Esophagus (tissue), 2 donors: ENCODE data around the gene MLYCD. TPM values are rescaled to one million over a fixed set of nuclear protein-coding genes. Genes with fewer than 3 reads are reported as not detected.

Experiments
- H3K27ac ChIP-seq, 2 donors: one replicate each; pipeline ENCODE4 v1.5.1; 2013; ENCODE audit warnings: low read depth in 2 of 2, mild to moderate bottlenecking in 2 of 2, inconsistent platforms in 1 of 2, low read length in 1 of 2, moderate library complexity in 1 of 2
- H3K27me3 ChIP-seq, 2 donors: one replicate each; pipeline ENCODE4 v1.6.1; 2013; ENCODE audit warnings: low read length in 2 of 2, control low read depth in 1 of 2, mild to moderate bottlenecking in 1 of 2; ENCODE audit not compliant: insufficient read depth in 2 of 2, control insufficient read depth in 1 of 2
- H3K36me3 ChIP-seq, 2 donors: one replicate each; pipeline ENCODE4 v1.6.1; 2013; ENCODE audit warnings: low read length in 1 of 2; ENCODE audit not compliant: control insufficient read depth in 2 of 2, insufficient read depth in 2 of 2
- H3K4me1 ChIP-seq, 2 donors: one replicate each; pipeline ENCODE4 v1.6.1; 2013; ENCODE audit warnings: low read length in 1 of 2; ENCODE audit not compliant: control insufficient read depth in 2 of 2, insufficient read depth in 2 of 2
- H3K4me3 ChIP-seq, 2 donors: one replicate each; pipeline ENCODE4 v1.5.1; 2013; ENCODE audit warnings: low read length in 2 of 2, mild to moderate bottlenecking in 2 of 2, low read depth in 1 of 2, moderate library complexity in 1 of 2
- H3K9me3 ChIP-seq, 2 donors: one replicate each; pipeline ENCODE4 v1.6.1; 2013; ENCODE audit warnings: mild to moderate bottlenecking in 2 of 2, low read depth in 1 of 2, low read length in 1 of 2, moderate library complexity in 1 of 2; ENCODE audit not compliant: control insufficient read depth in 2 of 2, insufficient read depth in 1 of 2
- WGBS, 2 donors: extraction: QIAGEN DNeasy Blood & Tissue Kit; methylation state at CpG; one replicate each; pipeline ENCODE4 v1.1.7; 2013; 5-methylcytosine and 5-hydroxymethylcytosine counted together
- polyA plus RNA-seq, 2 donors: library from polyadenylated mRNA; stranded (reverse); fragments of 200-250 nt; gene quantifications; one replicate each; pipeline ENCODE4 v1.2.3, GENCODE V29; 2013
- donor health status: healthy with polysubstance abuse.
- donor health status: Bipolar disorder and iron deficiency.

The MLYCD gene
- polyA plus RNA-seq, 2 donors = 1.6 to 2.4 TPM

DNA sequence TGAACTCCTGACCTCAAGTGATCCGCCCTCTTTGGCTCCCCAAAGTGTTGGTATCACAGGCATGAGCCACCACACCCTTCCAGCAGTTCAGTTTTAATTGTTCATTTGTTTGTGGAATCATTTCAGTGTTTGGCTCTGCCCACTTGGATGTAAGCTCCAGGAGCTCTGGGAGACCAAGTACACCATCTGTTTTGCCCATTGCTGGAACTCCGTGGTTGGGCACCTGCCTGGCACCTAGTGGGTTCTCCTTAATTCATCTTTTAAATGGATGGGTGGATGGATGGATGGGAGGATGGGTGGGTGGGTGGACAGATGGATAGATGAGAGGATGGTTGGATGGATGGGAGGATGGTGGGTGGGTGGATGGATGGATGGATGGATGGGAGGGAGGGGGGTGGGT lies 68.2 kb downstream of the MLYCD start:
- Histone ChIP-seq H3K4me1 (no peaks in the 10 kb centered on the region), H3K9me3 (no peaks in the 10 kb centered on the region), H3K36me3 (peaks cover 0 to 11% of the 10 kb centered on the region in 2 donors), H3K4me3 (no peak overlapping the region), H3K27ac (no peak overlapping the region), H3K27me3 (no peaks in the 10 kb centered on the region)
- 62 to 71% methylated on average over 2 of the region's 2 CpGs for WGBS, 2 donors

DNA sequence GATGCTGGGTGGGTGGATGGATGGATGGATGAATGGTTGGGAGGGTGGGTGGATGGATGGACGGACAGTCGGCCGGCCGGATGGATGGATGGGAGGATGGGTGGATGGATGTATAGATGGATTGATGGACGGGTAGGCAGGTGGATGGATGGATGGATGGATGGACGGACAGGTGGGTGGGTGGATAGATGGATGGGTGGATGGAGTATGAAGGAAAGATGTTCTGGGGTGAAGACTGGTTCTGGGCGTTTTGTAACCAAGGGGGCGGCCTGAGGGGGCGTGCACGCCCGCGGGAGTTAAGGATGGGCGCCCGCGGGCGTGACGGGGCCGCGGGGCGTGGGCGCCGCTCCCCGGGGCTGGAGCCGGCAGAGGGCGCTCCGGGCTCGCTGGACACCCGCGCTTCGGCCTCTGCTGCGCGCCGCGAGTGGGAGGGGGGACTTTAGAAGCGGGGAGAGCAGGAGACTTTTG lies 69.0 kb downstream of the MLYCD start, which contains the start of gene NECAB2:
TSS of gene NECAB2 (plus strand) at position 407 of the 468 bp plus-strand sequence. CDS start 405 bp downstream, outside the sequence.
- Histone ChIP-seq H3K4me3 (peak within 1 kb of the TSS in 1 of 2 donors; percentile 45), H3K27ac (no peak within 1 kb of the TSS), H3K4me1 (no peaks in the 10 kb centered on the region), H3K36me3 (peaks cover 0 to 11% of the 10 kb centered on the region in 2 donors), H3K27me3 (no peaks in the 10 kb centered on the region), H3K9me3 (no peaks in the 10 kb centered on the region)
- WGBS, 2 donors = 11 to 30% methylated on average over 12 to 35 of the region's 35 CpGs

DNA sequence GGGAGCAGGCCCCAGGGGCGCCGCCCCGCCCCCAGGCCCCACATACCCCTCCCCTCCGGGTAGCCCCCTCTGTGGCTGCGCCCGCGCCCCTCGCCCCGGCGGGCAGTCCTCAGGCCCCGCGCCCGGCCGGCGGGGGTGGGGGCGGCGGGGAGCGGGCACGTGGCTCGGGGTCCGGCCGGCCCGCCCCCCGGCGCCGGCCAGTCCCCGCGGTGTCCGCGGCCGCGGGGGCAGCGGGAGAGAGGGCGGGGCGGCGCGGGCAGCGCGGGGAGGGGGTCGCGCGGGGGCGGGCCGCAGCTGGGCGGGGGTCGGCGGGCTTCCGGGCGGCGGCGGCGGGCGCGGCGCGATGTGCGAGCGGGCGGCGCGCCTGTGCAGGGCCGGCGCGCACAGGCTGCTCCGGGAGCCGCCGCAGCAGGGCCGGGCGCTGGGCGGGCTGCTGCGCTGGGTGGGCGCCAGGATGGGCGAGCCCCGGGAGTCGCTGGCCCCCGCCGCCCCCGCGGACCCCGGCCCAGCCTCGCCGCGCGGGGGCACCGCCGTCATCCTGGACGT lies 69.5 kb downstream of the MLYCD start:
- peaks cover 0 to 11% of the 10 kb centered on the region in 2 donors for H3K36me3 ChIP-seq
- WGBS, 2 donors = 0 to 2% methylated on average over 5 to 87 of the region's 87 CpGs
- no peaks in the 10 kb centered on the region for H3K9me3 ChIP-seq
- H3K4me1 ChIP-seq = no peaks in the 10 kb centered on the region
- peak overlapping the region in 1 of 2 donors; percentile 45 for H3K4me3 ChIP-seq
- H3K27me3 ChIP-seq = no peaks in the 10 kb centered on the region
- no peak overlapping the region for H3K27ac ChIP-seq

DNA sequence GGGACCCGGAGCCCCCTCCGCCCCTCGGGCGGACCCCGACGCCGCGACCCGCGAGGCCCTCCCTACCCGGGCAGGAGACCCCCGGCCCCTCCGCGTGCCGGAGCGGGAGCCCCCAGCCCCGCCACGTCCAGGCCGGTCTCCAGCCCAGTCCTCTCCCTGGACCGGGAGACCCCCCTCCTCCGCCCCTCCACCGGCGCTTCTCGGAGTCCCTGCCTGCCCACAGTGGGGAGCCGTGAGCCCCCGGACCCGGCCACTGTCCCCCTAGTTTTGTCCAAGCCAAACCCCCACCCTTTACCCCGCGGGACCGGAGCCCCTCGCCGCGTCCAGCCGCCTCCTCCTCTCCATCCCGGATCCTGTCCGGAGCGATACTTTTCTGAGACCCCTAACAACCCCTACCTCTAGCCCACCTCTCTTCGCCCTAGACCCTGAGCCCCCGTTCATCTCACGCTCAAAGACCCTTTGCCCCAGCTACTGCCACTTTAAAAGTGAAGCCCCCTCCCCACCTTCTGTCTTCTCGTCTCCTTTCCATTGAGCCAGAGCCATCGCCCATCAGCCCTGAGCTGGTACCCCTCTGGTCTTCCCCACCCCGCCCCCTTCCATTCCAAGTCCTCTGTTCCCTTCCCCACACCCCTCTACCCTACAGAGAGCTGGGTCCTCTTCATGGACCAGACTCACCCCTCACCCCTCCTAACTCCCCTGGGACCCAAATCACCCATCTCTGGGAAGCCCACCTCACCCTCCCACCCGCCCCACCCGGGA lies 70.2 kb downstream of the MLYCD start:
- 10 to 14% methylated on average over 24 to 45 of the region's 45 CpGs for WGBS, 2 donors
- Histone ChIP-seq H3K4me3 (no peak overlapping the region), H3K4me1 (no peaks in the 10 kb centered on the region)

DNA sequence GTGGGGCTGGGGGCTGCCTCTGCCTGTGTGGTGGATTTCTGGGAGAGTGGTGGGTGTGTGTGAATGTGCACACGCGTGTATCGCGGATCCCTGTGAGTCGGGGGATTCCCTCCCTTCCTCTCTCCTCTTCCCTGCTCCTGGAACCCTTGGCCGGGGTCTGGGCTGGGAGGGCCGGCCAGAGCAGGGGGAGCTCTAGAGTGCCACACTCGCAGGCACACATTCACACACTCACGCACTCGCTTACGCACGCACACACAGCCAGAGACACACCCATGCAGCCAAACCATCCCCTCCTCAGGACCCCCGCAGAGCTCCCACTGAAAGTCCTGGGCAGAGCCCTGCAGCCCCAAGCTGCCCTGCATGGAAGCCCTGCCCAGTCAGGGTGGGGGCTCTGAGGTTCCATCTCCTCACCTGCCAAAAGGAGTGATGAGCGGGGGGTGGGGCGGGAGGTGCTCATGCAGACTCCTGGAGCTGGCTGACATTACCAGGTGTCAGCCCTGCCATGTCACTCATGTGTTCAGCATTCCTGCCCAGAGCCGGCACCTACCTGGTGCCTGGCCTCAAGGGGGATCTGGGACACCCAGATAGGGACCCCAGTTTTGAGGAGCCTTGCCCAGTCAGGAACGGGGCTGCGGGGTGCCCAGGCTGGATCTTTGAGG lies 71.0 kb downstream of the MLYCD start:
- H3K27me3 ChIP-seq = no peaks in the 10 kb centered on the region
- WGBS, 2 donors = 53 to 64% methylated on average over 16 to 18 of the region's 18 CpGs
- no peaks in the 10 kb centered on the region for H3K9me3 ChIP-seq
- H3K4me3 ChIP-seq = no peak overlapping the region
- H3K36me3 ChIP-seq = peaks cover 0 to 7% of the 10 kb centered on the region in 2 donors
- no peaks in the 10 kb centered on the region for H3K4me1 ChIP-seq
- H3K27ac ChIP-seq = no peak overlapping the region

More for the DNA sequence above, 70.2 kb downstream of the MLYCD start:
- Histone ChIP-seq H3K9me3 (no peaks in the 10 kb centered on the region), H3K27me3 (no peaks in the 10 kb centered on the region), H3K27ac (no peak overlapping the region), H3K36me3 (peaks cover 0 to 11% of the 10 kb centered on the region in 2 donors)

DNA sequence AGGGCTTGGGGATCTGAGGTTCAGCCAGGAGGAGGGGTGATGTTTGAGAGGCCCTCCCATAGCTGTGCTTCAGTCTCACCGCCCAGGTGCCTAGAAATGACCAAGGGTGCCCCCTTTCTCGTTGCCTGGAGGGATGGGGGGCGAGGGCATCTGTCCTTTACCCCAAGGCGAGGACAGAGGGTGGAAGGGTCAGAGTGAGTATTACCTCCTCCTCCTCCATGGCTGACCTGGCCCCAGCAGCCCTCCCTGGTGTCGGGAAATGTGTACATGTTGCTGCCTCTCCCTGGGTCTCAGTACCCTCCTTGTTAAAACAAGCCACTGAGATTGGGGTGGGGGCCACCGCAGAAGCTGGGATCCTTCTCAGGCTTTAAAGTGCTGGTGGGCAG lies 71.5 kb downstream of the MLYCD start:
- no peaks in the 10 kb centered on the region for H3K27me3 ChIP-seq
- no peak overlapping the region for H3K4me3 ChIP-seq
- H3K4me1 ChIP-seq = no peaks in the 10 kb centered on the region
- H3K36me3 ChIP-seq = peaks cover 0 to 3% of the 10 kb centered on the region in 2 donors
- no peaks in the 10 kb centered on the region for H3K9me3 ChIP-seq
- no peak overlapping the region for H3K27ac ChIP-seq
- WGBS, 2 donors = 78 to 80% methylated on average over 6 of the region's 6 CpGs

DNA sequence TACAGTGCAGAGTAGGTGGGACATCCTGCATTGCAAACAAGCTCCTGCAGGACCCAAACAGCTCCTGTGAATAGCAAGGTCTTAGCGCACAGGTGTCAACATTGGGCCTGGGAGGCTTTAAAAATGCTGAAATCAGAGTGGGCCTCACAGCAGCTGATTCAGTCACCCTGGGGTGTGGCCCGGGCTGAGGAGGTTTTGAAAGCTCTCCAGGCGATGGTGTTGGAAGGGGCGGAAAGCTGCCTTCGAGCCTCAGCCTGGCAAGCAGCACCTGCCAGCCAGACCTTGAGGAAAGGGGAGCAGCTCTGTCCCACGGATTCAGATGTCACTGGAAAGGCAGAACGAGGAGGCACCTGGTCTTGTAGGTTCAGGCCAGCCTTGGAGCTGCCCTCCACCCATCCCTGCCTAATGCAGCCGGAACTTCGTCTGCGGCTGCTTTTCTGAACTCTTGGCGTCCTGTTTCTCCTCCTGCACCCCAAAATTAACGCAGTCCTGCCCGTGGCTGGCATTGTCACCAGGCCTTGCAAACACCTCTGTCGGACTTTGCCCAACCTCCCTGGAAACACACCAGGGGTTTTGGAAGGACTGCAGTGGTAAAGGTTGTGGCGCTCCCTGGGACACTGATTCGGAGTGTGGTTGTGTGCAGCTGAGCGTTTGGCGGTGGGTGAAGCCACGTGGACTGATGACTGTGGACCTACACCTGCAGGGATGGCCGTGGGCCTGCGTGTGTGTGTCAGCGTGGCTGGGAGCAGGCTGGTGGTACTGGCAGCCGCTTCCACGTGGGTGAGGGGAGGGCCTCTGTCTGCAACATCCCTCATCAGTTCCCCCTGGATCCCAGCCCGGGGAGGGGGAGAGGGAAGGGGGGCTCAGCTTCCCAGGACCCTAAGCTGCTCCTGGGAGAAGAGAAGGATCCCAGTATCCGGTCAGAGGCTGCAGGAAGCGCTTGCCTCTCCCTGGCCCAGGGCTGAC lies 72.5 kb downstream of the MLYCD start:
- Histone ChIP-seq H3K4me3 (no peak overlapping the region), H3K4me1 (no peaks in the 10 kb centered on the region), H3K27ac (no peak overlapping the region), H3K36me3 (no peaks in the 10 kb centered on the region), H3K27me3 (no peaks in the 10 kb centered on the region), H3K9me3 (no peaks in the 10 kb centered on the region)
- 67 to 68% methylated on average over 27 of the region's 27 CpGs for WGBS, 2 donors

DNA sequence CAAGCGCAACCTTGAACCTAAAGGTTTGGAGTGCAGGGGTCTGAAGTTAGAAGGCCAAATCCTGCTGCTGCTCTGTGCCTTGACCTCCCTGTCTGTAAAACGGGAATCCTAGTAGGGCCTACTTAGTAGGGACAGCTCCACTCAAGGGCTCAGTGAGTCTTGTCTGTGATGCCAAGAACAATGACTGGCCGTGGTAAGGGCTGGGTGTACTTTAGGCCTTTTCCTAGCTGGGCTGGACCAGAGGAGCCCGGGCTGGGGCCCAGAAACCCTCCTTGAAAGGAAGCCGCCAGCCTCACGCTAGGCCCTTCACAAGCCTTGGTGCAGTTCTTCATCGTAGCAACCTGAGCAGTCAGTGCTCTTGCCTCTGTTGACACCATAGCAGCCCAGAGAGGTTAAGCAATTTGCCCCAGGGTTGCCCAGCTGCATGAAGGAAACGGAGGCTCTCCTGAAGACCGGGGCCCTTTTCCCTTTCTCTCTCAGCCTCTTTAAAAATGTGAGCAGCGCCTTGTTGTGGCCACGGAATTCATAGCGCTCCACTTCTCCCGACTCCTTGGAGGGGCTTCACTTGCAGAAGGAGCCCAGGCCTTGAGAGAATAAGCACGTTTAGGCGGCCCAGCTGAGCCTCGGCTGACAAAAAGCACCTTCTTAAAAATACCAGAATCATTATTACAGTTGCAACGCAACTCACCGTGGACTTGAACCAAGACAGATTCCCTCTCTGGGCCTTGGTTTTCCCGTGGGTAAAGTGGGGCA lies 73.5 kb downstream of the MLYCD start:
- Histone ChIP-seq H3K27ac (no peak overlapping the region), H3K36me3 (no peaks in the 10 kb centered on the region), H3K27me3 (no peaks in the 10 kb centered on the region), H3K4me1 (no peaks in the 10 kb centered on the region), H3K4me3 (no peak overlapping the region), H3K9me3 (no peaks in the 10 kb centered on the region)
- 82 to 83% methylated on average over 19 of the region's 19 CpGs for WGBS, 2 donors
